SKM-1 (cell line): ENCODE data around the gene SERPINE1.
"Not testable (repeated sequence)": the region's sequence is repeated elsewhere in the genome, so short reads cannot be mapped to it uniquely, and the experiment has no call there.

Experiments
- DNase-seq: peaks from one replicate; lab custom pipeline; 2025; ENCODE audit not compliant: unreplicated experiment; lab: John Stamatoyannopoulos, UW

SERPINE1 gene

GRCh38 chr7:101100858-101101847 lies 25.8 kb upstream of the SERPINE1 start:
- no peak for DNase-seq

GRCh38 chr7:101102026-101102425 lies 24.9 kb upstream of the SERPINE1 start:
- no peak for DNase-seq

- not testable (repeated sequence) for DNase-seq
Measured at GRCh38 chr7:101103701-101104100, 23.2 kb upstream of the SERPINE1 start.

GRCh38 chr7:101104193-101104713 lies 22.7 kb upstream of the SERPINE1 start:
- no peak for DNase-seq

- no peak for DNase-seq
Measured at GRCh38 chr7:101104799-101105198, 22.1 kb upstream of the SERPINE1 start.

GRCh38 chr7:101105248-101105647 lies 21.7 kb upstream of the SERPINE1 start:
- not testable (repeated sequence) for DNase-seq

GRCh38 chr7:101106386-101106785 lies 20.5 kb upstream of the SERPINE1 start:
- DNase-seq, result peak; percentile 48

- peak; percentile 77 for DNase-seq
Measured at GRCh38 chr7:101108330-101108857, 18.5 kb upstream of the SERPINE1 start.

GRCh38 chr7:101108961-101109360 lies 17.9 kb upstream of the SERPINE1 start:
- DNase-seq, result no peak

- no peak for DNase-seq
Measured at GRCh38 chr7:101109368-101109767, 17.5 kb upstream of the SERPINE1 start.

- no peak for DNase-seq
Measured at GRCh38 chr7:101111261-101111660, 15.6 kb upstream of the SERPINE1 start.

- no peak for DNase-seq
Measured at GRCh38 chr7:101112233-101112632, 14.7 kb upstream of the SERPINE1 start.

- not testable (repeated sequence) for DNase-seq
Measured at GRCh38 chr7:101113140-101113539, 13.8 kb upstream of the SERPINE1 start.

GRCh38 chr7:101113836-101114235 lies 13.1 kb upstream of the SERPINE1 start:
- no peak for DNase-seq

GRCh38 chr7:101114492-101114891 lies 12.4 kb upstream of the SERPINE1 start:
- no peak for DNase-seq

- DNase-seq, result no peak
Measured at GRCh38 chr7:101115215-101115614, 11.7 kb upstream of the SERPINE1 start.

- DNase-seq, result no peak
Measured at GRCh38 chr7:101116898-101117297, 10.0 kb upstream of the SERPINE1 start.

- no peak for DNase-seq
Measured at GRCh38 chr7:101118856-101119255, 8.0 kb upstream of the SERPINE1 start.

- no peak for DNase-seq
Measured at GRCh38 chr7:101119876-101120275, 7.0 kb upstream of the SERPINE1 start.

GRCh38 chr7:101120315-101120714 lies 6.6 kb upstream of the SERPINE1 start:
- DNase-seq, result no peak

- DNase-seq, result not testable (repeated sequence)
Measured at GRCh38 chr7:101121631-101121990, 5.3 kb upstream of the SERPINE1 start.
